ENCODE data around the gene C10orf105.

The C10orf105 gene

GRCh38 chr10:71679425-71679824 lies 40.2 kb downstream of the C10orf105 start:
- H3K27me3 ChIP-seq (ENCODE audit: insufficient read depth, low read length): peaks cover 15% of the 10 kb centered on the region; the same call in 1 of the 2 replicates
- H3K27ac ChIP-seq (ENCODE audit: low read depth, low read length, poor library complexity, severe bottlenecking): no peak overlapping the region
- no peaks in the 10 kb centered on the region for H3F3A ChIP-seq (ENCODE audit: insufficient read depth, low read length)
- no peak overlapping the region for H3K4me2 ChIP-seq (ENCODE audit: low read length)
- no peak overlapping the region for H2AFZ ChIP-seq (ENCODE audit: low read length)
- no peaks in the 10 kb centered on the region for H3K9me2 ChIP-seq (ENCODE audit: low read depth, low read length)
- H3K9me3 ChIP-seq (ENCODE audit: low read length): no peaks in the 10 kb centered on the region
- H3K36me3 ChIP-seq (ENCODE audit: insufficient read depth, low read length): no peaks in the 10 kb centered on the region
- H4K20me1 ChIP-seq (ENCODE audit: insufficient read depth, low read length): no peaks in the 10 kb centered on the region
- TF ChIP-seq EZH2 (IDR thresholded peaks at IDR 0.05; ENCODE audit: borderline replicate concordance, low read length): no peak
- TF ChIP-seq, protein P1, sequence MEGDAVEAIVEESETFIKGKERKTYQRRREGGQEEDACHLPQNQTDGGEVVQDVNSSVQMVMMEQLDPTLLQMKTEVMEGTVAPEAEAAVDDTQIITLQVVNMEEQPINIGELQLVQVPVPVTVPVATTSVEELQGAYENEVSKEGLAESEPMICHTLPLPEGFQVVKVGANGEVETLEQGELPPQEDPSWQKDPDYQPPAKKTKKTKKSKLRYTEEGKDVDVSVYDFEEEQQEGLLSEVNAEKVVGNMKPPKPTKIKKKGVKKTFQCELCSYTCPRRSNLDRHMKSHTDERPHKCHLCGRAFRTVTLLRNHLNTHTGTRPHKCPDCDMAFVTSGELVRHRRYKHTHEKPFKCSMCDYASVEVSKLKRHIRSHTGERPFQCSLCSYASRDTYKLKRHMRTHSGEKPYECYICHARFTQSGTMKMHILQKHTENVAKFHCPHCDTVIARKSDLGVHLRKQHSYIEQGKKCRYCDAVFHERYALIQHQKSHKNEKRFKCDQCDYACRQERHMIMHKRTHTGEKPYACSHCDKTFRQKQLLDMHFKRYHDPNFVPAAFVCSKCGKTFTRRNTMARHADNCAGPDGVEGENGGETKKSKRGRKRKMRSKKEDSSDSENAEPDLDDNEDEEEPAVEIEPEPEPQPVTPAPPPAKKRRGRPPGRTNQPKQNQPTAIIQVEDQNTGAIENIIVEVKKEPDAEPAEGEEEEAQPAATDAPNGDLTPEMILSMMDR (IDR thresholded peaks at IDR 0.05; ENCODE audit: low read length): no peak
- no peaks in the 10 kb centered on the region for H3K79me2 ChIP-seq (ENCODE audit: insufficient read depth, low read length)
- H3K9ac ChIP-seq (ENCODE audit: low read length): no peak overlapping the region
- no peak overlapping the region for H3K4me3 ChIP-seq (ENCODE audit: low read depth, low read length, poor library complexity, severe bottlenecking)
- H3K4me1 ChIP-seq (ENCODE audit: insufficient read depth, low read length, severe bottlenecking): no peaks in the 10 kb centered on the region

GRCh38 chr10:71678057-71678805 lies 41.3 kb downstream of the C10orf105 start:
- no peaks in the 10 kb centered on the region for H3K36me3 ChIP-seq (ENCODE audit: insufficient read depth, low read length)
- no peaks in the 10 kb centered on the region for H3F3A ChIP-seq (ENCODE audit: insufficient read depth, low read length)
- H2AFZ ChIP-seq (ENCODE audit: low read length): no peak overlapping the region
- no peak overlapping the region for H3K27ac ChIP-seq (ENCODE audit: low read depth, low read length, poor library complexity, severe bottlenecking)
- peaks cover 15% of the 10 kb centered on the region; the same call in 1 of the 2 replicates for H3K27me3 ChIP-seq (ENCODE audit: insufficient read depth, low read length)
- no peaks in the 10 kb centered on the region for H3K79me2 ChIP-seq (ENCODE audit: insufficient read depth, low read length)
- H3K4me3 ChIP-seq (ENCODE audit: low read depth, low read length, poor library complexity, severe bottlenecking): no peak overlapping the region
- H3K9me3 ChIP-seq (ENCODE audit: low read length): no peaks in the 10 kb centered on the region
- TF ChIP-seq, protein P1 (IDR thresholded peaks at IDR 0.05; ENCODE audit: low read length): no peak
- TF ChIP-seq EZH2 (IDR thresholded peaks at IDR 0.05; ENCODE audit: borderline replicate concordance, low read length): no peak
- H4K20me1 ChIP-seq (ENCODE audit: insufficient read depth, low read length): no peaks in the 10 kb centered on the region
- H3K4me2 ChIP-seq (ENCODE audit: low read length): no peak overlapping the region
- no peaks in the 10 kb centered on the region for H3K9me2 ChIP-seq (ENCODE audit: low read depth, low read length)
- H3K4me1 ChIP-seq (ENCODE audit: insufficient read depth, low read length, severe bottlenecking): no peaks in the 10 kb centered on the region
- H3K9ac ChIP-seq (ENCODE audit: low read length): no peak overlapping the region

DNA sequence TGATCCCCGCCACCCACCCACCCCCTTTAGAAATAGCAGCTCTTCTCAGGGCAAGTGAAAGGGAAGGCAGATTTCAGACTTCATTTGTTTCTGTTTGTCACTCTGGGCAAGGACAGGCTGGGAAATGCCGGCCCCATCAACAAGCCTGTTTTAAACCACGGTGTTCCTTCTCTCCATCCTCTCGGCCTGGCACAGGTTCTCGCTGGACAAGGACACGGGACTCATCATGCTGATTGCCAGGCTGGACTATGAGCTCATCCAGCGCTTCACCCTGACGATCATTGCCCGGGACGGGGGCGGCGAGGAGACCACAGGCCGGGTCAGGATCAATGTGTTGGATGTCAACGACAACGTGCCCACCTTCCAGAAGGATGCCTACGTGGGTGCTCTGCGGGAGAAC lies 42.3 kb downstream of the C10orf105 start:
- H3K9ac ChIP-seq (ENCODE audit: low read length): no peak overlapping the region
- no peak overlapping the region for H3K4me3 ChIP-seq (ENCODE audit: low read depth, low read length, poor library complexity, severe bottlenecking)
- no peaks in the 10 kb centered on the region for H3K4me1 ChIP-seq (ENCODE audit: insufficient read depth, low read length, severe bottlenecking)
- H3K27ac ChIP-seq (ENCODE audit: low read depth, low read length, poor library complexity, severe bottlenecking): no peak overlapping the region
- H3K79me2 ChIP-seq (ENCODE audit: insufficient read depth, low read length): no peaks in the 10 kb centered on the region
- no peaks in the 10 kb centered on the region for H3K9me3 ChIP-seq (ENCODE audit: low read length)
- no peak overlapping the region for H3K4me2 ChIP-seq (ENCODE audit: low read length)
- TF ChIP-seq, protein P1 (IDR thresholded peaks at IDR 0.05; ENCODE audit: low read length): no peak
- no peak for TF ChIP-seq EZH2 (IDR thresholded peaks at IDR 0.05; ENCODE audit: borderline replicate concordance, low read length)
- H3K9me2 ChIP-seq (ENCODE audit: low read depth, low read length): no peaks in the 10 kb centered on the region
- no peaks in the 10 kb centered on the region for H4K20me1 ChIP-seq (ENCODE audit: insufficient read depth, low read length)
- H2AFZ ChIP-seq (ENCODE audit: low read length): no peak overlapping the region
- H3K27me3 ChIP-seq (ENCODE audit: insufficient read depth, low read length): peaks cover 15% of the 10 kb centered on the region; the same call in 1 of the 2 replicates
- H3K36me3 ChIP-seq (ENCODE audit: insufficient read depth, low read length): no peaks in the 10 kb centered on the region
- H3F3A ChIP-seq (ENCODE audit: insufficient read depth, low read length): no peaks in the 10 kb centered on the region

All from OCI-LY1 (cell line).